GM20431 (cell line): Measurements from ENCODE around the gene PERP.
"Not testable (repeated sequence)": the region's sequence is repeated elsewhere in the genome, so short reads cannot be mapped to it uniquely, and the experiment has no call there.

ENCODE experiments used
- in situ Hi-C: fragments of 300-500 bp; cut with MseI, MboI; formaldehyde crosslinking; loops from one replicate; pipeline ENCODE4 v1.15.0; 2020; ENCODE audit warnings: low sequenced_read_pairs; ENCODE audit not compliant: unreplicated experiment

PERP gene

DNA sequence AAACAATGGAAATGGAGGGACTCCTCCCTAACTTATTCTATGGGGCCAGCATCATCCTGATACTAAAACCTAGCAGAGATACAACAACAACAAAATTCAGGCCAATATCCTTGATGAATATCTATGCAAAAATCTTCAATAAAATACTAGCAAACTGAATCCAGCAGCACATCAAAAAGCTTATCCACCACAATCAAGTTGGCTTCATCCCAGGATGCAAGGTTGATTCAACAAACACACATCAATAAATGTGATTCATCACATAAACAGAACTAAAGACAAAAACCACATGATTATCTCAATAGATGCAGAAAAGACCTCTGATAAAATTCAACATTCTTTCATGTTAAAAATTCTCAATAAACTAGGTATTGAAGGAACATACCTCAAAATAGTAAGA, 27.7 kb downstream of the PERP start:
- in situ Hi-C loops: not testable (repeated sequence)

GRCh38 chr6:138078491-138078890, 28.7 kb downstream of the PERP start:
- in situ Hi-C loops: no loop called here

DNA sequence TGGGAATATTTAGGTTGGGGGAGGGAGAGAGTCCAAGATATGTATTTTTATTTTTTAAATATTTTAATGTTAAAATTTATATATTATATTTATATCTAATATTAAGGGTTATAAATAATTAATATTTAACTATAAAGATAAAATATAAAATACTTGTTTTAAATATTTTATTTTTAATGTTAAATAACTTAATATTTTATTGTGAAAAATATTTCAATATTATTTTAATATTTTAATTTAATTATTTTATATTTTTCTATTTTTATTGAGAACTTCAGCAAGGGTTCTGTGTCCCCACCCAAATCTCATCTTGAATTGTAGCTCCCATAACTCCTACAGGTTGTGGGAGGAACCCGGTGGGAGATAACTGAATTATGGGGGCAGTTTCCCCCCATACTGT, 34.0 kb downstream of the PERP start:
- in situ Hi-C loops: no loop called here

GRCh38 chr6:138063726-138064125, 43.5 kb downstream of the PERP start:
- in situ Hi-C loops: no loop called here

- in situ Hi-C loops: no loop called here
Observed at GRCh38 chr6:138054982-138055381, 52.2 kb downstream of the PERP start.

- in situ Hi-C loops: no loop called here
Observed at GRCh38 chr6:138052783-138053182, 54.4 kb downstream of the PERP start.

DNA sequence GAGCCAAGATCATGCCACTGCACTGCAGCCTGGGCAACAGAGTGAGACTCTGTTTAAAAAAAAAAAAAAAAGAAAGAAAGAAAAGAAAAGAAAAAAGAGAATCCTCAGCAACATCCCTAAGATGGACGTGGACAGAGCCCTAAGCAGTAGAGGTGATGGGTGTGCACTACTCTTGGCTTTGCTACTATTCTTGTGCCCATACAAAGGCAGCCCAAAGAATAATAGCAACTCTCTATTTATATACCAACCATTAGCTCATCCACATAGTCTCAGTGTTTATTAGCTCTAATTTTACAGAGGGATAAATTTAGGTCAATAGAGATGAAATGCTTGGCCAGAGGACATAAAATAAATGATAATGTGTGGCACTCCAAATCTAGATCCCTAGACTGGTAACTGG, 62.2 kb downstream of the PERP start:
- in situ Hi-C loops: no loop called here

DNA sequence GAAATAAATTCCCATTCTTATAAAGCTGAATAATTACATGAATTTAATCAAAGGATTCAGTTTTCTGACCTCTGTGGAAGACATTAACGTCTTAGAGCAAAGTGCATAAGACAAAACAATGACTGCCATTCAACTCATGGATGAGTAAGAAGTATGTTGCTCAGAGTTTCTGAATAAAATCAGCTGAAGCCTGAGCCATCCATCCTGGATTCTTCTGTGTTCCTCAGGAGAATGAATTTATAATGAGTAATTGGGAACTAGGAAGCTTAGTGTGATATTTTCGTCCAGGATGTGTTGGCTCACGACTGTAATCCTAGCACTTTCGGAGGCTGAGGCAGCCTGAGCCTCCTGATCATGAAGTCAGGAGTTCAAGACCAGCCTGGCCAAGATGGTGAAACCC, 62.8 kb downstream of the PERP start:
- in situ Hi-C loops: no loop called here
